A204.1 (cell line): ENCODE measurements around the gene DOCK1.

Experiments
- FAIRE-seq: peaks from 2 replicates; lab custom pipeline; 2012; peaks lifted over from hg19 to GRCh38; lab: Jason Lieb, UNC

Gene DOCK1

GRCh38 chr10:127434006-127434405 lies 528.8 kb downstream of the DOCK1 start:
- FAIRE-seq: no peak

- FAIRE-seq: no peak
Observed at GRCh38 chr10:127435246-127435645, 530.0 kb downstream of the DOCK1 start.

- no peak for FAIRE-seq
Observed at GRCh38 chr10:127440371-127440770, 535.1 kb downstream of the DOCK1 start.

GRCh38 chr10:127441350-127442219 lies 536.4 kb downstream of the DOCK1 start:
- no peak for FAIRE-seq

- FAIRE-seq: no peak
Observed at GRCh38 chr10:127442220-127442525, 536.9 kb downstream of the DOCK1 start.

GRCh38 chr10:127444155-127444554 lies 538.9 kb downstream of the DOCK1 start:
- FAIRE-seq: no peak

GRCh38 chr10:127447197-127447596 lies 542.0 kb downstream of the DOCK1 start:
- no peak for FAIRE-seq

GRCh38 chr10:127449490-127449889 lies 544.3 kb downstream of the DOCK1 start:
- FAIRE-seq: no peak

- FAIRE-seq: no peak
Observed at GRCh38 chr10:127450644-127451043, 545.4 kb downstream of the DOCK1 start.

GRCh38 chr10:127451628-127452027 lies 546.4 kb downstream of the DOCK1 start:
- FAIRE-seq: no peak

- no peak for FAIRE-seq
Observed at GRCh38 chr10:127452568-127452967, 547.3 kb downstream of the DOCK1 start.

GRCh38 chr10:127453706-127454105 lies 548.5 kb downstream of the DOCK1 start:
- FAIRE-seq: no peak

- FAIRE-seq: no peak
Observed at GRCh38 chr10:127456122-127456521, 550.9 kb downstream of the DOCK1 start.

GRCh38 chr10:127458016-127458810 lies 553.0 kb downstream of the DOCK1 start:
- FAIRE-seq: no peak

- FAIRE-seq: no peak
Observed at GRCh38 chr10:127458829-127459228, 553.6 kb downstream of the DOCK1 start.

- no peak for FAIRE-seq
Observed at GRCh38 chr10:127459918-127460317, 554.7 kb downstream of the DOCK1 start.

- FAIRE-seq: no peak
Observed at GRCh38 chr10:127462643-127463295, 557.5 kb downstream of the DOCK1 start.

GRCh38 chr10:127463548-127463947 lies 558.3 kb downstream of the DOCK1 start:
- FAIRE-seq: no peak

GRCh38 chr10:127464561-127464960 lies 559.3 kb downstream of the DOCK1 start:
- FAIRE-seq: no peak

- FAIRE-seq: no peak
Observed at GRCh38 chr10:127467811-127468210, 562.6 kb downstream of the DOCK1 start.

- no peak for FAIRE-seq
Observed at GRCh38 chr10:127468632-127469031, 563.4 kb downstream of the DOCK1 start.

GRCh38 chr10:127470911-127471310 lies 565.7 kb downstream of the DOCK1 start:
- no peak for FAIRE-seq

- FAIRE-seq: no peak
Observed at GRCh38 chr10:127472976-127473375, 567.7 kb downstream of the DOCK1 start.
